ENCODE measurements around the gene GRB7.
A peak's percentile ranks its signal among the peaks of the same experiment; 100 is the strongest.

GRB7 gene

GRCh38 chr17:39776252-39776651 lies 38.5 kb downstream of the GRB7 start:
- no peak for DNase-seq

- DNase-seq = no peak
Measured at GRCh38 chr17:39777534-39778365, 40.0 kb downstream of the GRB7 start.

- DNase-seq = no peak
Measured at GRCh38 chr17:39781031-39781860, 43.5 kb downstream of the GRB7 start.

GRCh38 chr17:39781861-39782213 lies 44.1 kb downstream of the GRB7 start:
- DNase-seq = no peak

GRCh38 chr17:39782481-39782880 lies 44.7 kb downstream of the GRB7 start:
- no peak for DNase-seq

- DNase-seq = no peak
Measured at GRCh38 chr17:39782980-39783379, 45.2 kb downstream of the GRB7 start.

- DNase-seq = no peak
Measured at GRCh38 chr17:39787041-39787440, 49.3 kb downstream of the GRB7 start.

GRCh38 chr17:39787743-39788484 lies 50.2 kb downstream of the GRB7 start:
- DNase-seq = no peak

GRCh38 chr17:39791111-39791992 lies 53.6 kb downstream of the GRB7 start:
- DNase-seq = no peak

- no peak for DNase-seq
Measured at GRCh38 chr17:39792526-39793221, 54.9 kb downstream of the GRB7 start.

- no peak for DNase-seq
Measured at GRCh38 chr17:39793301-39793872, 55.6 kb downstream of the GRB7 start.

GRCh38 chr17:39794249-39794970 lies 56.7 kb downstream of the GRB7 start:
- DNase-seq = peak; percentile 77
